WTC11 (cell line): ENCODE measurements around the gene MYOD1.

Source experiments
- MXD4 ChIP-seq: fragments of 250-450 bp; sonication (Bioruptor Pico); IDR thresholded peaks from 2 replicates; pipeline ENCODE4 v1.8.0; 2021; ENCODE audit warnings: mild to moderate bottlenecking, moderate library complexity, borderline replicate concordance
- TF ChIP-seq, protein P1 (sequence below): fragments of 200-600 bp; IDR thresholded peaks from 2 replicates; pipeline ENCODE4 v1.8.0; 2022; ENCODE audit warnings: antibody characterized with exemption

DNA sequence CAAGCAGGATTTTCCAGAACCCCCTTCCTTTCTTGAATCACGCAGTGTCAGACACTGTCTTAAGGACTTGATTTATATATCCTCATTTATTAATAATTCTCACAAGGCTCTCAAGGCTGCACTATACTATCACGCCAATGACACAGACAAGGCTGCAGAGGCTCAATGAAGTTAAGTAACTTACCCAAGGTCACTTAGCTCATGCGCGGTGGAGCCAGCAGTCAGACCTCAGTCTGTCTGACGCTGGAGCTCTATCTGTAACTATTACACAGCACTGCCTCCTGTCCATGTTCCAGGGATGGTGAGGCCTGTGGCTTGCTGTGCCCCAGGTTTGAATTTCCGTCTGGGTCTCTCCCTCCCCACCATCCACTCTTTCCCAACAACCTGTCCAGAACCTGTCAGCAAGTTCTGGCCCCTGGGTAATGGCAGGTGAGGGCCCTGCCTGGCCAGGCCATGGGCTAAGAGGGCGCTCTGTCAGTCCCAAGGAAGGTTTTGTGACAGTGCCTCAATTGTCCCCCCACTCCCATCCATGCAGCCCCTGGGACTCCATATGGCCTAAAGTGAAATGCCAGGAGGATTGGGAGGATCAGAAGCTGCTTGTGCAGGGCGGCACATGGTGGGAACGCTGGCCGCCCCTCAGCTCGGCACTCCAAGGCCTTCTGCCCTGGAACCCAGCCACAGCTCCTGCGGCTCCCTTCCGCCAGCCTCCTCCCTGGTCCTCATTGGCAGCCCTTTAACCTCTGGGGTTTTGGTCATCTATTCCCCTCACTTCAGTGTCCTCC is 23.8 kb downstream of the MYOD1 start:
- TF ChIP-seq, protein P1, sequence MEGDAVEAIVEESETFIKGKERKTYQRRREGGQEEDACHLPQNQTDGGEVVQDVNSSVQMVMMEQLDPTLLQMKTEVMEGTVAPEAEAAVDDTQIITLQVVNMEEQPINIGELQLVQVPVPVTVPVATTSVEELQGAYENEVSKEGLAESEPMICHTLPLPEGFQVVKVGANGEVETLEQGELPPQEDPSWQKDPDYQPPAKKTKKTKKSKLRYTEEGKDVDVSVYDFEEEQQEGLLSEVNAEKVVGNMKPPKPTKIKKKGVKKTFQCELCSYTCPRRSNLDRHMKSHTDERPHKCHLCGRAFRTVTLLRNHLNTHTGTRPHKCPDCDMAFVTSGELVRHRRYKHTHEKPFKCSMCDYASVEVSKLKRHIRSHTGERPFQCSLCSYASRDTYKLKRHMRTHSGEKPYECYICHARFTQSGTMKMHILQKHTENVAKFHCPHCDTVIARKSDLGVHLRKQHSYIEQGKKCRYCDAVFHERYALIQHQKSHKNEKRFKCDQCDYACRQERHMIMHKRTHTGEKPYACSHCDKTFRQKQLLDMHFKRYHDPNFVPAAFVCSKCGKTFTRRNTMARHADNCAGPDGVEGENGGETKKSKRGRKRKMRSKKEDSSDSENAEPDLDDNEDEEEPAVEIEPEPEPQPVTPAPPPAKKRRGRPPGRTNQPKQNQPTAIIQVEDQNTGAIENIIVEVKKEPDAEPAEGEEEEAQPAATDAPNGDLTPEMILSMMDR, result no peak
- no peak for TF ChIP-seq MXD4 (CRISPR knock-in tag)
